Adrenal gland (tissue), 12 donors: Measurements from ENCODE around the gene TSPAN13. TPM values are rescaled to one million over a fixed set of nuclear protein-coding genes. Genes with fewer than 3 reads are reported as not detected.
A peak's percentile ranks its signal among the peaks of the same experiment; 100 is the strongest.

Experiments used
- DNase-seq, 7 donors: peaks; one replicate each; pipeline ENCODE4 v3.0.0-alpha.2; 2019 to 2020
- H3K27ac ChIP-seq, 5 donors: fragments of 200-600 bp; sonication (generic) in 4 of 5; 1 replicate in 3 of 5; 2 replicates in 2 of 5; pipeline versions ENCODE4 v1.5.1 to v1.8.0; 2016 to 2020; ENCODE audit warnings: mild to moderate bottlenecking in 1 of 5
- H3K27me3 ChIP-seq: fragments of 200-600 bp; 2 replicates; pipeline ENCODE4 v1.8.0; 2021
- H3K36me3 ChIP-seq, 2 donors: fragments of 200-600 bp; replicated peaks in 1 of 2; 1 replicate in 1 of 2; 2 replicates in 1 of 2; pipeline versions ENCODE4 v1.5.1 to v1.8.0; 2018 to 2022
- H3K4me1 ChIP-seq, 2 donors: fragments of 200-600 bp; replicated peaks in 1 of 2; 1 replicate in 1 of 2; 2 replicates in 1 of 2; pipeline versions ENCODE4 v1.5.1 to v1.8.0; 2018 to 2021
- H3K4me3 ChIP-seq, 4 donors: fragments of 200-600 bp; sonication (generic) in 3 of 4; one replicate each; pipeline ENCODE4 v1.5.1; 2016 to 2018
- H3K9me3 ChIP-seq, 3 donors: fragments of 200-600 bp; sonication (generic) in 1 of 3; replicated peaks in 1 of 3; 1 replicate in 2 of 3; 2 replicates in 1 of 3; pipeline versions ENCODE4 v1.5.1 to v1.8.0; 2016 to 2021
- CTCF ChIP-seq, 6 experiments: fragments of 450-650 bp in 4 of 6; fragments of 200-600 bp in 2 of 6; sonication (generic) in 1 of 6; IDR thresholded peaks; 1 replicate in 5 of 6; 2 replicates in 1 of 6; pipeline versions ENCODE4 v1.5.1 to v1.8.0; 2016 to 2021; ENCODE audit warnings: antibody characterized with exemption in 6 of 6, mild to moderate bottlenecking in 2 of 6, moderate library complexity in 1 of 6
- POLR2A ChIP-seq, 2 donors: fragments of 450-650 bp; IDR thresholded peaks; one replicate each; pipeline ENCODE4 v1.6.1; 2017; ENCODE audit warnings: antibody characterized with exemption in 2 of 2, mild to moderate bottlenecking in 2 of 2, moderate library complexity in 1 of 2
- WGBS, 4 donors: extraction: QIAGEN DNeasy Blood & Tissue Kit in 2 of 4; methylation state at CpG; one replicate each; pipeline versions ENCODE4 v1.1.5 to v1.1.7; 2013 to 2017; 5-methylcytosine and 5-hydroxymethylcytosine counted together
- intact Hi-C, 2 donors: fragments of 100-400 bp; cut with DNase I; formaldehyde crosslinking; loops; one replicate each; pipeline versions ENCODE4 v1.14.1 to v1.15.0; 2022 to 2023
- polyA plus RNA-seq, 3 donors: library from polyadenylated mRNA; stranded (reverse); fragments of 200-250 nt in 2 of 3; fragments of 350-450 nt in 1 of 3; fragmentation: Illumina TruSeq in 1 of 3; extraction: RNeasy Lipid Tissue Mini Kit (QIAGEN cat#74804) in 1 of 3; gene quantifications; one replicate each; pipeline ENCODE4 v1.2.3, GENCODE V29; 2013 to 2014
- total RNA-seq, 9 donors: library from RNA; depleted of rRNA in 4 of 9; stranded (reverse); fragments of >200 nt in 4 of 9; fragments of 120-200 nt in 1 of 9; fragmentation: NEBNext Ultra II Directional in 1 of 9; extraction: Animal tissue kit (Norgen Biotek cat#: 25700) in 1 of 9; gene quantifications; one replicate each; pipeline versions ENCODE4 v1.1.0 to v1.2.4, GENCODE V29; 2013 to 2023
- donor health status: healthy with polysubstance abuse.
- donor health status: Bipolar disorder and iron deficiency.
- donor health status: DM: yes; HTN: yes; CAD: no.
- donor health status: DM: no; HTN: no; CAD: no.
- donor health status: DM: no; HTN: no; CAD: no.
- donor health status: DM: yes; HTN: yes; CAD: no.

Gene TSPAN13
- total and polyA plus RNA-seq, 12 donors = 19.3 to 119 (median 57.0) TPM

GRCh38 chr7:16816824-16817223 lies 63.3 kb downstream of the TSPAN13 start:
- DNase-seq = no peak
- WGBS, 4 donors = 53 to 85% (median 64%) methylated on average over 2 of the region's 2 CpGs

GRCh38 chr7:16817536-16817935 lies 64.0 kb downstream of the TSPAN13 start:
- TF ChIP-seq CTCF (IDR thresholded peaks at IDR 0.05) (no peak), POLR2A (IDR thresholded peaks at IDR 0.05) (no peak)
- no peaks in the 10 kb centered on the region for H3K4me1 ChIP-seq
- no peaks in the 10 kb centered on the region for H3K27me3 ChIP-seq
- no peak overlapping the region for H3K4me3 ChIP-seq
- no peak overlapping the region for H3K27ac ChIP-seq
- DNase-seq = no peak
- H3K36me3 ChIP-seq = no peaks in the 10 kb centered on the region
- intact Hi-C loops = no loop called here
- H3K9me3 ChIP-seq = no peaks in the 10 kb centered on the region
- WGBS, 4 donors = 83 to 94% (median 89%) methylated on average over 1 of the region's 1 CpG

More at GRCh38 chr7:16816824-16817223, 63.3 kb downstream of the TSPAN13 start:
- peak overlapping the region in 1 of 5 donors; percentile 46 for H3K27ac ChIP-seq
- H3K36me3 ChIP-seq = no peaks in the 10 kb centered on the region
- H3K27me3 ChIP-seq = no peaks in the 10 kb centered on the region
- no peaks in the 10 kb centered on the region for H3K9me3 ChIP-seq
- no peaks in the 10 kb centered on the region for H3K4me1 ChIP-seq
- TF ChIP-seq POLR2A (IDR thresholded peaks at IDR 0.05) = no peak
- no peak for TF ChIP-seq CTCF (IDR thresholded peaks at IDR 0.05)
- intact Hi-C loops = no loop called here
- H3K4me3 ChIP-seq = no peak overlapping the region

GRCh38 chr7:16818732-16819131 lies 65.2 kb downstream of the TSPAN13 start:
- no peak for DNase-seq
- Histone ChIP-seq H3K27me3 (no peaks in the 10 kb centered on the region), H3K4me1 (no peaks in the 10 kb centered on the region), H3K36me3 (no peaks in the 10 kb centered on the region), H3K4me3 (no peak overlapping the region), H3K27ac (no peak overlapping the region), H3K9me3 (no peaks in the 10 kb centered on the region)
- intact Hi-C loops = no loop called here
- TF ChIP-seq POLR2A (IDR thresholded peaks at IDR 0.05) (no peak), CTCF (IDR thresholded peaks at IDR 0.05) (no peak)
- 89 to 95% (median 91%) methylated on average over 3 of the region's 3 CpGs for WGBS, 4 donors

- H3K4me1 ChIP-seq = no peaks in the 10 kb centered on the region
- H3K27me3 ChIP-seq = no peaks in the 10 kb centered on the region
- intact Hi-C loops = no loop called here
- H3K4me3 ChIP-seq = no peak overlapping the region
- no peaks in the 10 kb centered on the region for H3K9me3 ChIP-seq
- no peaks in the 10 kb centered on the region for H3K36me3 ChIP-seq
- H3K27ac ChIP-seq = no peak overlapping the region
- TF ChIP-seq POLR2A (IDR thresholded peaks at IDR 0.05) (no peak), CTCF (IDR thresholded peaks at IDR 0.05) (no peak)
- no peak for DNase-seq
- 45 to 62% (median 60%) methylated on average over 3 of the region's 3 CpGs for WGBS, 4 donors
These were observed 68.5 kb downstream of the TSPAN13 start for GRCh38 chr7:16822029-16822428.
